T-helper 1 cell (primary cell): ENCODE measurements around the gene CARMIL1.
A peak's percentile ranks its signal among the peaks of the same experiment; 100 is the strongest.

Source experiments
- DNase-seq, 5 donors: peaks; one replicate each; pipeline ENCODE4 v3.0.0-alpha.2; 2012 to 2020
- total RNA-seq, 4 donors: gene quantifications; one replicate each; lab custom pipeline; 2026; lab: John Stamatoyannopoulos, UW

The CARMIL1 gene
- 11.7 to 26.3 (median 13.4) reads per million in 4 donors for total RNA-seq

DNA sequence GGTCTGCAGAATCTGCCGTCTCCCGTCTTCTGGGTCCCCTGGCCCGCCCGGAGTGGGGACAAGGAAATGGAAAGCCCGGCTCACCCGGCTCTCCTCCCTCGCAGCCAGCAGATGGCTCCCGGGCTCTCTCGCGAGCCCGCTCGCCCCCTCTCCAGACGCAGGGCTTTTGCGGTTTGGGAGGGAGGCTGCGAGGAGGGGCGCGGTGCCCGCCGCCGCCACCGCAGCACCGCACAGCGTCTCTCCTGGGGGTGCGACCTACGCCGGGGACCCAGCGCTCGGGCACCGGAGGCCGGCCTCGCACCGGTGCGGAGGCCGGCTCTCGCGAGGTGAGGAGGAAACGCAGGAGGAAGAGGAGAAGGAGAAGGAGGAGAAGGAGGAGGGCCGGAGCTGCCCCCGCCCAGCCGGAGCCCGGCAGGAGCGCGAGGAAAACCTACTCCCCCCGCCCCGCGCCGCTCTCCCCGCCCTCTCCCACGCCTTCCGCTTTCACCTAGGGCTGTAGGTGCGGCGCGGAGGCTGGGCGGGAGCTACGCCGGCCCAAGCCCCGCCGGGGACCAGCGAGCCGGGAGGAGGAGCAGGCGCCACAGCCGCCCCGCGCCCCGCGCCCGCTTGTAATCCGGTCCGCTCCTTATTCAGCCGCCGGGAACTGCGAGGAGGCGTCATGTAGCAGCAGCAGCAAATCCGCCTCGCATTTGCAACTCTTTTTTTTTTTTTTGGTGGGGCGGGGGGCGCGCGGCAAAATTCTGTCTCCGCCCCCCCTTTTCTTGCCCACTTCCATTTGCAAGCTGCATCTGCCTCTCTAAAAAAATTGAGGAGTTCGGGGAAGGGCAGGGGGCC is at the start of gene CARMIL1:
CARMIL1 (plus strand) TSS at position 461 of the 834 bp plus-strand sequence. CDS start 422 bp downstream, outside the sequence.
- peak; percentile 40 to 84 (median 59) for DNase-seq

GRCh38 chr6:25229671-25230321 is 49.4 kb upstream of the CARMIL1 start:
- DNase-seq = no peak

DNA sequence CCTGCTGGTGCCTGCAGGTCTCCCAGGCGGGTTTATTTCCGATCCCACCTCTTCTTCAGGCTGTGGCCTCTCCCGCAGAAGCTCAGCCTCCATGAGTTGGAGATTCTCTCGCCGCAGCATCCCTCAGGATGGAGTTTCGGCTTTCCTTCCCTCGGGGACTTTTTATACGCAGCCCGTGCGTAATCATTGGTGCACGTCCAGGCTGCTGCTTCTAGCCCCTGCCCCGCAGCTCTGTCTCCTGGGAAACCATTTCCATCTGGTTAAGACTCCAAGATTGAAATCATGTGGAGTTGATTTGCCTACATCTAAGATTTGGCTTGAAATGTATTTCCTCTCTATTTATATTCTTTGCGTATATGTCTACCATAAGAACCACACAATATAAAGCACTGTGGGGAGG is 46.7 kb upstream of the CARMIL1 start:
- DNase-seq = no peak

- no peak for DNase-seq
These were observed 45.9 kb upstream of the CARMIL1 start for GRCh38 chr6:25233226-25233625.

DNA sequence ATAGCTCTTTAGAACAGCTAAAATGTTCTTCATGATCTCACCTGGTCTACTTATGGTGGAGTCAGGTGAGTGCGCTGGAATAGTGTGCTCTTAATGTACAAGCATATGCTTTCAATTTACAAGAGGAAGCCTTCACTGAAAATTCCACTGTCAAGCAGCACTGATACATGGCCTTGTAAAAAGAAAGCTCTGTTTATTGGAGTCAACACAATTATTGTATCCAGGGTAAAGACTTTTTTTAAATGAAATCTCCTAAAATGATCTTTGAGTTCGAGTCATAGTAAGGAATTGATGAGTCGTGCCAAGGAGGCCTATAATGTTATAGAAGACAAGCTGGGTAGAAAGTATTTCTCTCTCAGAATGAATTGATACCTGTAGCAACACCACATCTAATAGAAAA is 41.6 kb upstream of the CARMIL1 start:
- DNase-seq = no peak

DNA sequence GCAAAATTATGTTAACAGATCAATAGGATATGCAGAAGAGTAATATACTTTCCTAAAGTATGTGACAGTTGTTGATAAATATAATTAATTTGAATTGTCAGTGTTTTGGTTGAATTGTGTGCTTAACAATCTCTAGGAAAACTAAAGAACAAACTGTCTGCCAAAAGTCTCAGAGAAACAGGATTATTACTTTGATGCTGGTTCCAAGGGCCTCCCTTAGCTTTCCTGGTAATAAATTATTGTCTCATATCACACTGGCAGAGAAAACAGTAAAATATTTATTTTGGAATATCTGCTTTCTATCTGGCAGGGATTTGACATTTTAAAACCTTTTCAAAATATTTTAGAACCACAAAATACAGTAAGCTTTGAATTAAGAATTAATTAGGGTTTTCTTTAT is 40.1 kb upstream of the CARMIL1 start:
- DNase-seq = no peak

GRCh38 chr6:25239498-25239897 is 39.7 kb upstream of the CARMIL1 start:
- no peak for DNase-seq

DNA sequence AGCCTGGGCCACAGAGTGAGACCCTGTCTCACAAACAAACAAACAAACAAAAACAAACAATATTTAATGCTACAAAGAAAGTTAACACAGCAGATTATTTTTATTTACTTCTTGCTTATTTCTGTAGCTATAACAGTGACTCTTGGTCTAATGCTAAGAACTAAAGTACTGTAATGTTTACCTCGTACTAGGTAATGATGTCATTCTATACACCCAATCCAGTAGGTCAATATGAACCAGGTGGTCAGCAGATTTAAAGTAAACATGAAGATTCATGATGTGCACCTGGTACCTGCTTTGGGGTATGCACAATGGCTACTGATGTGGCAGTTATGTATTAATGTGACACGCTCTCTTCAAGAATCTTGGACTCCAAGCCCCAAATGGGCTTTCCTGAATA is 36.6 kb upstream of the CARMIL1 start:
- DNase-seq = no peak

DNA sequence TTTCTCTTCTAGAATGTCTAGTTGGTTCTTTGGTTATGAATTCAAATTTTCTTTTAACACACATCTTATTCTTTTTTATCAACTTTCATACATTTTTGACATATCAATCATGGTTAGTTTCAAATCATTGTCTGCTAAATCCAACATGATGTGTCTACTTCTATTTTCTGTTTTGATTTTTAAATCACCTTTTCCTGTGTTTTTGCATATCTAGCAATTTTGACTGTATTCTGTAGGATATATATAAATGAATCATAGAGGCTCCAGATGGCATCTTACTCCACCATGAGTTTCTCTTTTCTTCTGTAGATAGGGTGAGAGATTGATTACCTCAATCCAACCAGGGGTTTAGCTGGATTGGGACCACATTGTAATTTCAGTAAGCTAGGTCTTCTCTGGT is 34.3 kb upstream of the CARMIL1 start:
- no peak for DNase-seq

DNA sequence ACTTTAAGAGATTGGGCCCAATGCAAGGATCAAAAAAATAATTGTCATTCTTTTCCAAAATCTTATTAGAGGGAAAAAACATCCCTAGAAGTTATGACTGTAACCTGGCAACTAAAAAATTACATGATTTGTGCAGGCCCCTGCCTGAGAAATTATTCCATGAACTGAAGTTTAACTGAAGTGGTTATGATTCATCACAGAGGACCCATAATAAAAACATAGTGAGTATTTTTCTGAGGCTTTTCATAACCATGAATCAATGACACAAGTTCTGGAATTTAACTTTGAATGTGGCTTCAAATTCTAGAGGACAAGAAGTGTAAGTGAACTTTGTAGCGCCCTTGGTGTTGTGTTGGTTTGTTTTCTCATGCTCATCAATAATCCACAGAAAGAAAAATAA is 31.1 kb upstream of the CARMIL1 start:
- DNase-seq = no peak

DNA sequence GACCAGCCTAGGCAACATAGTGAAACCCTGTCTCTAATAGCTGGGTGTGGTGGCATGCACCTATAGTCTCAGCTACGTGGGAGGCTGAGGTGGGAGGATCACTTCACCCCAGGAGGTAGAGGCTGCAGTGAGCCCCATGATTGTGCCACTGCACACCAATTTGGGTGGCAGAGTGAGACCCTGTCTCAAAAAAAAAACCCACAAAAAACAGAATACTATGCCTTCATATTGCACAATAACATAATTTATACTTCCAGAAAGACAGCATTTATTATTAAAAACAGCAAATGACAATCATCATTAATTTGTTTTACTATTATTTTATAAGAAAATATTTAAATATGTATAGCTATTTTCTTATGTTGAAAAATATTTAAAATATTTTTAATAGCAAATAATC is 30.0 kb upstream of the CARMIL1 start:
- no peak for DNase-seq

DNA sequence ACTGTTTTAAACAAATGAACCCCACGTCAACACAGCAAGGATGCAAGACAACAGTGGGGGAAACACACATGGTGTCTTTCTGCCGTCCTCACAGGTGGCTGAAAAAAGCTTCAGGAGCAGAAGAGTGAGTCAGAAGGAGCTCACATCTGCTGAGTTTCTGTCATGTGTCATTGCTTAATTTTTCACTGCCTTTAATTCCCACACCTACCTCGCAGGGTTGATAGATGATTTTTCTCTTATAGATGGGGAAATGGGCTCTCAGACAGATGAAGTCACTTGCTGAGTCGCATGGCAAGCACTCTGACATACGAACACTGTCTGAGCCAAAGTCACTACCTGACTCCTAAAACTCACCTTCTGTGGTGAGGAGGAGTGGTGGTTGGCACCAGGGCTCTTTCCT is 28.3 kb upstream of the CARMIL1 start:
- DNase-seq = peak in 1 of 5 donors; percentile 20

DNA sequence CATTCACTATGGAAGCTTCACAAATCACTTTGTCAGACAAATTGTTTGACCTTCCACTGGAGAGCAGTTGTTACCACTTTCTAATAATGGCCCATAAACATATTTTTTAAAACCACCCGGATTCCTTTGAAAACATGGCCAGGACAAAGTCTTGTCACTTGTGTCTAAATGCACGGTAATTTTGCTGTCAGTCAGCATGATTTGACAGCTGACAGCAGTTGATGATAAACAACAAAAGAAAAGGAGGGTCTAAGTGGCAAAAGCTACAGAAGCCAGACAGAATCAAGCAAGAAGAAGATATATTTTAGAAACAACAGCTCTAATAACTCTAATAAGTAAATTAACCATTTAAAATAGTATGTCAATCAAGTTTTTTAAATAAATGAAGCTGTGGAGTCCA is 27.7 kb upstream of the CARMIL1 start:
- DNase-seq = no peak

GRCh38 chr6:25253351-25253750 is 25.8 kb upstream of the CARMIL1 start:
- no peak for DNase-seq

DNA sequence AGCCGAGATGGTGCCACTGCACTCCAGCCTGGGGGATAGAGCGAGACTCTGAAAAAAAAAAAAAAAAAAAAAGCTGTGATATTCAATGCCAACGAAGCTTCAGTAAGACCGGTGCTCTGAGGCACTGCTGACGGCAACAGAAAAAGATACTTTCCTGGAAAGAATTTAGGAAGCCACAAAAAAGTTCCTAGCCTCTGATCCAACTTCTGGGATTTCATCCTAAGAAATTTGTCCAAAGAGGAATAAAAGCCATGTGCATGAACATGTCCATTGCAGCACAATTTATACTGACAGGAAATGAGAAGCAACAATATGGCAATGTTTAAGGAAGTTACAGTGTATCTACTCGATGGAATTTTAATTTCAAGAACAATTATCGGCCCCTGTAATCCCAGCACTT is 24.5 kb upstream of the CARMIL1 start:
- DNase-seq = no peak

DNA sequence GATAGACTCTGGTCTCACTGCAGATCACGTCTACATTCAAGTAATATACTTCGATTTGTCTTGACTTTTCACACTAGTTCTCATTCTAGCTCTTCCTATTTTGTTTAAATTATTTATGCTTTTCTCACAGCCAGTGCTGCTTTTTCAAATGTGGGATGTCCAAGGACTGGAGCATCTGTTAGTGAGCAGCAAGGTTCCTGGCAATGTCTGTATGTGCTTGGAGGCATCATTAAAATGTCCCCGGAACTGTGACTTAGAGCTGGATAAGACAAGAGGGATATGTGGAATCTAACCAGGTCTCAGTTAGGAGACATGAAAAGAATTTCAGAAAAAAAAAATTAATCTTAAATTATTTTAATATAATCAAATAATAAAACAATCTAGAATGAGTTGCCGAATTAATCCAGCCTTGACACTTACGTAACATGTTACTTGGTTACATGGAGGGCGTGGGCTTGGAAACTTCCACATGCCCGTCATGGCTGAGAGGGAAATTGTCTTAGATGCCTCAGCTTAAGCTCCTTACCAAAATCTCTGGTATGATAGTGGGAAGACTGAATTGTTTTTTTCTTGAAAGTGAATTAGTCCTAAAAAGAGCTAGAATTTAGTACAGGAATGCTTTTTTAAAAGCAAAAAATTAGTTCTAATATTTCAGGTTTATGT is 21.4 kb upstream of the CARMIL1 start:
- DNase-seq = no peak

DNA sequence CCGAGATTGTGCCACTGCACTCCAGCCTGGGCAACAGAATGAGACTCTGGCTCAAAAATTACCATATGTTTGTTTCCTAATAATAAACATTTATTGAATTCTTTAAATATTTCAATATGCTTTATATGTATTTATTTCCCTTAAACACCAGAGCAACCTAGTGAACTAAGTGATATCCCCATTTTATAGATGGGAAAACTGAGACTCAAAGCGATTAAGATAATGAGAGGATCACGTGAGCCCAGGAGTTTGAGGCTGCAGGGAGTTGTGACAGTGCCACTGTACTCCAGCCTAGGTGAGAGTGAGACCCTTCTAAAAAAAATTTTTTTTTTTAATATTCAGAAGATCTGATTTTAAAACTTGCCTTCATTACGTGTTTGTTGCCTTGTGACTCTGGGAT is 19.4 kb upstream of the CARMIL1 start:
- no peak for DNase-seq

DNA sequence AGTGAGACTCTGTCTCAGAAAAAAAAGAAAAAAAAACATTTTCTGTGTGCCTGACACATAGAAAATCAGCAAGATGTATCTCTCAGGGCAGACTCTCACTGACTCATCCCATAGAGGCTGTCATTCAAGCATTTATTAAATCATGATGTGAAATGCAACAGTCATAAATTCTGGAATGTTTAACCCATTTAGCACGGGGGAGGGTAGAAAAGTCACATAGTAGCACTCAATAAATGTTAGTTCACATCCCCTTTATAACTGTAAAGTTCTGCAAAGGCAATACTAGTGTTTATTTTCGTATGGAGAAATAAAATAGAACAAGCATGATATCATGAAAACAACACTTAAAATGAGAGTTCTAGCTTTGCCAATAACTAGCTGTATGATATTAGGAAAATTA is 15.5 kb upstream of the CARMIL1 start:
- DNase-seq = no peak

DNA sequence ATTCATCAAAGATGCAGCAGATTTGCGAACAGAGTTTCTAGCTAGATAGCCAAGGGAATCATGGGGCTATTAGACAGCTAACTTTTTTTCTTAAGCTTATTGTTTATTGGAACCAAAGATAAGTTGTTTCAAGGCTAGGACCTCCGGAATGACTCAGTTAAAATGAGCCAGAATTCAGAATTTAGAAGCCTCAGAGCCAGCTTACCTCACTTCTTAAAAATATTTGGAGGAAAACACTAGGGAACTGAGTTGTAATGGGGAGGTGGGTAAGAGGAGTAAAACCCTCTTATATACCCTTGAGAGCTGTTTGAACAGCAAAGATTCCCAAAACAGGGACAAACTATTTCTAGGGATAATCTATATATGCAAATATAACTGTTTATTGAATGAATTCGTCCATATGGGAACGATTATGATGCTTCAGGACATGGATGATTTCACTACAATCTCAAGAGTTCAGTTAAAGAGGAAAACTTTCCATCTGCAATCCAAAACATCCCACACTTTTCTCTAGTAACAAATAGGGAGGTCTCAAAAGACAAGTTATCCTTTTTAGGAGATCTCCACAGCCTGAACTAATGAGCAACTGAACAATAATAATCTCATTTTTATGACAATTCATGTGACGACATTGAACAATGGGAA is 12.6 kb upstream of the CARMIL1 start:
- no peak for DNase-seq

DNA sequence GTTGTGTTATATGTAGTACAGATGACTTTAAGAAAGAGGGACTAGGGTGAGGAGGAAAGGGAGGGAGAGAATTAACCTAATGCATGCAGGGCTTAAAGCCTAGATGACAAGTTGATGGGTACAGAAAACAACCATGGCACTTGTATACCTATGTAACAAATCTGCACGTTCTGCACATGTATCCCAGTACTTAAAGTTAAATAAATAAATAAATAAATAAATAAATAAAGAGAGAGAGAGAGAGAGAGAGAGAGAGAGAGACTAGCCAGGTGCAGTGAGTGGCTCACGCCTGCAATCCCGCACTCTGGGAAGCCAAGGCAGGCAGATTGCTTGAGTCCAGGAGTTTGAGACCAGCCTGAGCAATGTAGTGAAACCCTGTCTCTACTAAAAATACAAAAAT is 11.5 kb upstream of the CARMIL1 start:
- no peak for DNase-seq

DNA sequence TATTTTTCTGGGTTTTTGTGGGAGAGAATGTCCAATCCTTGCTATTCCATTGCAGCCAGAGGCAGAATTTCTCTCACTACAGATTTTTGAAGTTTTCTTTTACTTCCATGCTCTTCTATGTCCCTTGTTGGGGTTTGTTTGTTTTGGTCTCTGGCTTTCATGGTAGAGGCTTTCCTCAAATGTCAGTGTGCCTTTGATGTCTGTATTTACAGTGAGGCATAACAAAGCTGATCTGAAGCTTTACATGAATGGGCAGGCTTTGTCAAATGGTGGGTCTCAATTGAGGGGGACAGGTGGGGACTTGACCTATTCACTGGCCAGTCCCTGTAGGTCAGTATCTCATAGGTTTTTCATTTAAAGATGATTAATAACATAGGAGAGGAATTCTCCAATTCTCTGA is 8.6 kb upstream of the CARMIL1 start:
- no peak for DNase-seq

DNA sequence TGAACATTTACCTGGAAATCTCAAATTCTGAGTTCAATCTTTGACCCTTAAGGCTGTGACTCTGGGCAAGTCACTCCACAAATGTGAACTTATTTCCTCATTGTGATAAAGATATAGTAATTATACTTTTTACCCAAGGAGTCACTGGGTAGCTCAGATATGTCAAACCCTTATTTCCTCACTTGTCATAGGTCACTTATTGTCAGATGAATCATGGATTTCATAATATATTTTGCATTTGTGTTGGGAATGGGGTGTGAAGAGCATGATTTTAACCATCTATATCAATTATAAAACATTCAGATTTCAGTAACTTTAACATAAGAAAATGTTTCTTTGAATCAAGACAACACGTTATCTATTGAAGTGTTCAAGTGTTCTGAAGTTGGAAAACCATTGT is 3.7 kb upstream of the CARMIL1 start:
- no peak for DNase-seq

GRCh38 chr6:25277386-25277785 is 1.8 kb upstream of the CARMIL1 start:
- no peak for DNase-seq
